A549 (cell line): ENCODE measurements around the gene AK8. TPM values are rescaled to one million over a fixed set of nuclear protein-coding genes. Genes with fewer than 3 reads are reported as not detected.

Source experiments
- ATAC-seq, 2 experiments: fragments of 200-7000 bp in 1 of 2; fragments of >200 bp in 1 of 2; cut with Nextera tagmentation in 1 of 2; cut with Tn5 transposase in 1 of 2; 3 replicates each; pipeline versions ENCODE4 v1.8.0 to v1.9.1; 2018 to 2020; ENCODE audit warnings: mild to moderate bottlenecking in 1 of 2, moderate library complexity in 1 of 2
- CTCF ChIA-PET: fragments of 300-600 bp; sonication (Branson Sonifier 250); formaldehyde crosslinking; extraction: SDS; loops from one replicate; lab custom pipeline; 2021; ENCODE audit warnings: antibody characterized with exemption, inconsistent platforms; lab: Yijun Ruan, JAX
- POLR2A ChIA-PET: fragments of 350-600 bp; formaldehyde crosslinking; extraction: SDS; loops from one replicate; lab custom pipeline; 2021; ENCODE audit warnings: antibody characterized with exemption, inconsistent platforms; lab: Yijun Ruan, JAX
- DNase-seq, 2 experiments: peaks; one replicate each; pipeline versions ENCODE4 v3.0.0 to v3.0.0-alpha.2; 2011 to 2016; ENCODE audit warnings: low read depth in 1 of 2, low spot score in 1 of 2
- FAIRE-seq: peaks from 2 replicates; lab custom pipeline; 2011; peaks lifted over from hg19 to GRCh38; lab: Jason Lieb, UNC
- H3K27ac ChIP-seq, 2 experiments: fragments of >200 bp; sonication (Bioruptor Twin); formaldehyde crosslinking; 3 replicates each; pipeline ENCODE4 v1.5.1; 2016 to 2017
- H3K4me1 ChIP-seq: fragments of >200 bp; sonication (Bioruptor Twin); formaldehyde crosslinking; 3 replicates; pipeline ENCODE4 v1.6.1; 2016
- H3K4me2 ChIP-seq: fragments of >200 bp; sonication (Bioruptor Twin); formaldehyde crosslinking; 3 replicates; pipeline ENCODE4 v1.6.1; 2016
- H3K4me3 ChIP-seq: fragments of >200 bp; sonication (Bioruptor Twin); formaldehyde crosslinking; 3 replicates; pipeline ENCODE4 v1.5.1; 2016
- H3K9me3 ChIP-seq: fragments of >200 bp; sonication (Bioruptor Twin); formaldehyde crosslinking; 3 replicates; pipeline ENCODE4 v1.6.1; 2016
- BCL3 ChIP-seq: fragments of >200 bp; sonication (Bioruptor Twin); formaldehyde crosslinking; IDR thresholded peaks from 3 replicates; pipeline ENCODE4 v1.6.1; 2016
- CBX8 ChIP-seq: fragments of 200-600 bp; sonication (generic); IDR thresholded peaks from 2 replicates; pipeline ENCODE4 v1.6.1; 2016
- CEBPB ChIP-seq, 2 experiments: fragments of >200 bp in 1 of 2; sonication (Bioruptor Twin) in 1 of 2; formaldehyde crosslinking in 1 of 2; IDR thresholded peaks; 2 replicates each; pipeline ENCODE4 v1.6.1; 2012 to 2016
- E2F6 ChIP-seq: IDR thresholded peaks from 2 replicates; pipeline ENCODE4 v1.6.1; 2012; ENCODE audit warnings: low read depth, borderline replicate concordance
- EHF ChIP-seq: fragments of 250-450 bp; sonication (Bioruptor Pico); IDR thresholded peaks from 2 replicates; pipeline ENCODE4 v1.5.0; 2020; ENCODE audit warnings: mild to moderate bottlenecking
- EP300 ChIP-seq, 2 experiments: fragments of >200 bp; sonication (Bioruptor Twin); formaldehyde crosslinking; IDR thresholded peaks; 2 replicates in 1 of 2; 3 replicates in 1 of 2; pipeline ENCODE4 v1.6.1; 2016 to 2017
- ESRRA ChIP-seq: fragments of 150-350 bp; IDR thresholded peaks from 2 replicates; pipeline ENCODE4 v1.6.1; 2014; ENCODE audit warnings: mild to moderate bottlenecking, low read length, borderline replicate concordance
- FOSB ChIP-seq: fragments of 250-450 bp; sonication (Bioruptor Pico); IDR thresholded peaks from 2 replicates; pipeline ENCODE4 v1.5.0; 2020; ENCODE audit warnings: mild to moderate bottlenecking, moderate library complexity
- FOSL2 ChIP-seq, 2 experiments: fragments of 450-650 bp in 1 of 2; fragments of >200 bp in 1 of 2; sonication (Bioruptor Twin) in 1 of 2; formaldehyde crosslinking; IDR thresholded peaks; 2 replicates each; pipeline versions ENCODE4 v1.5.0 to v1.6.1; 2016 to 2020; ENCODE audit warnings: mild to moderate bottlenecking in 1 of 2, moderate library complexity in 1 of 2
- GATA3 ChIP-seq: IDR thresholded peaks from 2 replicates; pipeline ENCODE4 v1.6.1; 2012; ENCODE audit warnings: borderline replicate concordance
- HDAC2 ChIP-seq: fragments of 200-600 bp; sonication (generic); IDR thresholded peaks from 2 replicates; pipeline ENCODE4 v1.6.1; 2016
- HOXB13 ChIP-seq: fragments of 250-450 bp; sonication (Bioruptor Pico); IDR thresholded peaks from 2 replicates; pipeline ENCODE4 v1.5.0; 2020; ENCODE audit warnings: low read depth, mild to moderate bottlenecking, moderate library complexity
- HOXB5 ChIP-seq: fragments of 250-450 bp; sonication (Bioruptor Pico); IDR thresholded peaks from 2 replicates; pipeline ENCODE4 v1.5.0; 2020; ENCODE audit warnings: mild to moderate bottlenecking, moderate library complexity
- JUN ChIP-seq, 2 experiments: fragments of >200 bp; sonication (Bioruptor Twin); formaldehyde crosslinking; IDR thresholded peaks; 2 replicates in 1 of 2; 3 replicates in 1 of 2; pipeline ENCODE4 v1.6.1; 2016 to 2017
- KDM1A ChIP-seq: fragments of 200-600 bp; sonication (generic); IDR thresholded peaks from 2 replicates; pipeline ENCODE4 v1.6.1; 2016; ENCODE audit warnings: low read depth, mild to moderate bottlenecking
- KDM5A ChIP-seq: fragments of 200-600 bp; sonication (generic); IDR thresholded peaks from 2 replicates; pipeline ENCODE4 v1.6.1; 2016; ENCODE audit warnings: antibody characterized with exemption, mild to moderate bottlenecking
- MAZ ChIP-seq: fragments of 150-350 bp; IDR thresholded peaks from 2 replicates; pipeline ENCODE4 v1.6.1; 2014; ENCODE audit warnings: antibody characterized with exemption, low read depth, low read length, borderline replicate concordance
- MYC ChIP-seq: IDR thresholded peaks from 2 replicates; pipeline ENCODE4 v1.6.1; 2012; ENCODE audit warnings: mild to moderate bottlenecking, inconsistent platforms, low read length, improper control_type of control experiment, borderline replicate concordance
- NR3C1 ChIP-seq: fragments of >200 bp; sonication (Bioruptor Twin); formaldehyde crosslinking; IDR thresholded peaks from 3 replicates; pipeline ENCODE4 v1.6.1; 2017
- POLR2AphosphoS2 ChIP-seq: conservative IDR thresholded peaks from 2 replicates; pipeline ENCODE4 v1.6.1; 2012; ENCODE audit warnings: low read length, improper control_type of control experiment, inconsistent platforms
- RFX5 ChIP-seq: fragments of 450-650 bp; IDR thresholded peaks from 2 replicates; pipeline ENCODE4 v1.7.1; 2014; ENCODE audit warnings: antibody characterized with exemption, mild to moderate bottlenecking, moderate library complexity
- SMC3 ChIP-seq: fragments of >200 bp; sonication (Bioruptor Twin); formaldehyde crosslinking; IDR thresholded peaks from 3 replicates; pipeline ENCODE4 v1.6.1; 2018; ENCODE audit warnings: inconsistent platforms
- TP53 ChIP-seq: fragments of 250-450 bp; sonication (Bioruptor Pico); IDR thresholded peaks from 2 replicates; pipeline ENCODE4 v1.5.0; 2021; ENCODE audit warnings: mild to moderate bottlenecking, moderate library complexity
- USF2 ChIP-seq: fragments of 450-650 bp; IDR thresholded peaks from 2 replicates; pipeline ENCODE4 v1.6.1; 2014; ENCODE audit warnings: antibody characterized with exemption
- ZC3H11A ChIP-seq: fragments of 450-650 bp; IDR thresholded peaks from 2 replicates; pipeline ENCODE4 v1.6.1; 2014; ENCODE audit warnings: antibody characterized with exemption, mild to moderate bottlenecking
- ZNF302 ChIP-seq: fragments of 250-450 bp; sonication (Bioruptor Pico); IDR thresholded peaks from 2 replicates; pipeline ENCODE4 v1.9.0; 2021; ENCODE audit warnings: inconsistent platforms, mild to moderate bottlenecking, moderate library complexity
- WGBS: methylation state at CpG from one replicate; pipeline ENCODE4 v1.1.6; 2017; ENCODE audit errors: missing lambda C conversion rate; 5-methylcytosine and 5-hydroxymethylcytosine counted together
- polyA plus RNA-seq, 4 experiments: library from polyadenylated mRNA; depleted of rRNA in 3 of 4; stranded (reverse); fragments of >200 nt; fragmentation: RNase III in 1 of 4; extraction: RNeasy Plus Mini Kit Qiagen cat#74134 plus additional on column Dnase treatment in 1 of 4; gene quantifications; 2 replicates in 3 of 4; 3 replicates in 1 of 4; pipeline ENCODE4 v1.2.3, GENCODE V29; 2011 to 2017
- TF ChIP-seq, protein P1 (sequence below): fragments of 200-600 bp; sonication (generic); IDR thresholded peaks from 2 replicates; pipeline ENCODE4 v1.6.1; 2016; ENCODE audit warnings: antibody characterized with exemption, mild to moderate bottlenecking, moderate library complexity

Gene AK8
- polyA plus RNA-seq, 2 of the 4 experiments (the other 2 are of a cell fraction) = 0.61 to 0.63 TPM

GRCh38 chr9:132808645-132809044 is 69.4 kb downstream of the AK8 start (continued):
- no peak for TF ChIP-seq EHF (CRISPR knock-in tag)

DNA sequence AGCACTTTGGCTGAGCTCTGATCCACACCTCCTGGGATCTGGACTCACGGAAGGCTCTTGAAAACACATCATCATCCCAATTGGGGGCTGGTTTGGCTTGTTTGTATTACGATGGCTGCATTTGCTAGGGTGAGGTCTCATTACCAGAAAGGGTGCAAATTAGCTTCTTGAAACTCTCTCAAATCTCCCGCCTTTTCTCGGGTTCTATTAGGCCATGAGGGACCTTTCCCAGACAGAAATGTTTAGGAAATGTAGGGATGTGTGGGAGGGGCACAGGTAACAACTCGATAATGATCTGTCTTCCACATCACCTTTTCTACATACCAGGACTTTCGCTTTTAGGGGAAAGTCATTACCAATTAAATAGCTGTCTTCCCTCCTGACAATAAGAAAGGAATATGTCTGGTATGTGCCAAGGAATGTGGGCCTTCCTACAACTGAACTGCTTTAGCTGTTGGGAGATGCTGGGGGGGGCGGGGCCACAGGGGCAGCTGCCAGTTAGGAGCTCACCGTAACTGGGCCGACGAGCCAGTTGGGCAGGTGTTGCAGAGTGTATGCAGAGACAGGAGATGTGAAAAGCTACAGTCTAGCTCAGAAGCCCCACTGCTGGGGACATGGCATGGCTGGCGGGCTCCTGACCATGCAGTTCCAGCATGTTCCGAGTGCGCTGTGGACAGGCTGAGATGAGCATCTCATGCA is 71.2 kb downstream of the AK8 start:
- Histone ChIP-seq H3K4me3 (no peak overlapping the region), H3K4me1 (no peaks in the 10 kb centered on the region), H3K9me3 (no peaks in the 10 kb centered on the region), H3K4me2 (no peak overlapping the region), H3K27ac (no peak overlapping the region)
- FAIRE-seq = no peak
- CTCF ChIA-PET = interaction anchor here (0.6 to 2.2 kb wide), 7 partner anchors 17 to 1477 kb away, joined by 3 to 10 read pairs (median 4); no protein-coding TSS in a partner anchor
- no peak for DNase-seq
- TF ChIP-seq ZC3H11A = no peak
- no peak for TF ChIP-seq E2F6
- no peak for TF ChIP-seq BCL3
- TF ChIP-seq HOXB13 (CRISPR knock-in tag) = no peak
- TF ChIP-seq RFX5 = no peak
- no peak for TF ChIP-seq EP300 (IDR thresholded peaks at IDR 0.05)
- no peak for TF ChIP-seq ZNF302 (CRISPR knock-in tag)
- TF ChIP-seq, protein P1, sequence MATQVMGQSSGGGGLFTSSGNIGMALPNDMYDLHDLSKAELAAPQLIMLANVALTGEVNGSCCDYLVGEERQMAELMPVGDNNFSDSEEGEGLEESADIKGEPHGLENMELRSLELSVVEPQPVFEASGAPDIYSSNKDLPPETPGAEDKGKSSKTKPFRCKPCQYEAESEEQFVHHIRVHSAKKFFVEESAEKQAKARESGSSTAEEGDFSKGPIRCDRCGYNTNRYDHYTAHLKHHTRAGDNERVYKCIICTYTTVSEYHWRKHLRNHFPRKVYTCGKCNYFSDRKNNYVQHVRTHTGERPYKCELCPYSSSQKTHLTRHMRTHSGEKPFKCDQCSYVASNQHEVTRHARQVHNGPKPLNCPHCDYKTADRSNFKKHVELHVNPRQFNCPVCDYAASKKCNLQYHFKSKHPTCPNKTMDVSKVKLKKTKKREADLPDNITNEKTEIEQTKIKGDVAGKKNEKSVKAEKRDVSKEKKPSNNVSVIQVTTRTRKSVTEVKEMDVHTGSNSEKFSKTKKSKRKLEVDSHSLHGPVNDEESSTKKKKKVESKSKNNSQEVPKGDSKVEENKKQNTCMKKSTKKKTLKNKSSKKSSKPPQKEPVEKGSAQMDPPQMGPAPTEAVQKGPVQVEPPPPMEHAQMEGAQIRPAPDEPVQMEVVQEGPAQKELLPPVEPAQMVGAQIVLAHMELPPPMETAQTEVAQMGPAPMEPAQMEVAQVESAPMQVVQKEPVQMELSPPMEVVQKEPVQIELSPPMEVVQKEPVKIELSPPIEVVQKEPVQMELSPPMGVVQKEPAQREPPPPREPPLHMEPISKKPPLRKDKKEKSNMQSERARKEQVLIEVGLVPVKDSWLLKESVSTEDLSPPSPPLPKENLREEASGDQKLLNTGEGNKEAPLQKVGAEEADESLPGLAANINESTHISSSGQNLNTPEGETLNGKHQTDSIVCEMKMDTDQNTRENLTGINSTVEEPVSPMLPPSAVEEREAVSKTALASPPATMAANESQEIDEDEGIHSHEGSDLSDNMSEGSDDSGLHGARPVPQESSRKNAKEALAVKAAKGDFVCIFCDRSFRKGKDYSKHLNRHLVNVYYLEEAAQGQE = no peak
- no peak for TF ChIP-seq TP53
- TF ChIP-seq MYC = no peak
- no peak for TF ChIP-seq USF2
- no peak for TF ChIP-seq MAZ
- no peak for TF ChIP-seq CBX8
- TF ChIP-seq NR3C1 = no peak
- TF ChIP-seq GATA3 = no peak
- TF ChIP-seq HOXB5 = no peak
- POLR2A ChIA-PET = no interaction called here
- ATAC-seq = no peak
- 68% methylated on average over 11 of the region's 13 CpGs for WGBS

DNA sequence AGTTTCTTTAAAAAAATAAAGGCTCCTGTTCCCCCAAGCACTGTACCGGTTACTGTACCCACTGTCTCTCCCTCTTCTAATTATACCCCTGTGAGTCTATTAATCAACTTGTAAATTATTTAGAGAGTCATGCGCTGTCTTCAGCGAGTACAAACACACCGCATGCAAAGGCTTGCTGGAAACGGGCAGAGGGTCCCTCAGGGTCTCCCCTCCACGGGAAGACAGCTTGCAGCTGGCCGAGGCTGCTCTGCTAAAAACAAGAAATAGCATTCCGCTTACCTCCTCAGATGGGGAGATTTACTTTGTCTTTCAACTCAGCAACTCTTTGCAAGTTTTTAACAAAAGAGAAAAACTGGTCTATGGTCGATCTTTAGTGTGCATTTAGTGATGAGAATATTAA is 71.8 kb downstream of the AK8 start:
- POLR2A ChIA-PET = no interaction called here
- TF ChIP-seq CEBPB (IDR thresholded peaks at IDR 0.05) = no peak
- no peak for TF ChIP-seq KDM5A
- TF ChIP-seq HDAC2 = no peak
- TF ChIP-seq FOSL2 (IDR thresholded peaks at IDR 0.05) = no peak
- no peak for TF ChIP-seq FOSL2 (CRISPR knock-in tag; IDR thresholded peaks at IDR 0.05)
- TF ChIP-seq ESRRA = no peak
- TF ChIP-seq KDM1A = no peak
- no peak for TF ChIP-seq BCL3
- no peak for TF ChIP-seq JUN (IDR thresholded peaks at IDR 0.05)
- no peak for TF ChIP-seq FOSB (CRISPR knock-in tag)
- TF ChIP-seq SMC3 = no peak
- no peak for TF ChIP-seq RFX5
- no peak for TF ChIP-seq POLR2AphosphoS2
- Histone ChIP-seq H3K27ac (no peak overlapping the region), H3K9me3 (no peaks in the 10 kb centered on the region), H3K4me1 (no peaks in the 10 kb centered on the region), H3K4me3 (no peak overlapping the region), H3K4me2 (no peak overlapping the region)
- no peak for FAIRE-seq
- 49% methylated on average over 9 of the region's 9 CpGs for WGBS
- no peak for ATAC-seq
- no peak for DNase-seq
- CTCF ChIA-PET = interaction anchor here (0.7 to 1.6 kb wide), 4 partner anchors 25 to 299 kb away, joined by 3 to 5 read pairs (median 4); no protein-coding TSS in a partner anchor
